Kidney tubule cell (primary cell): ENCODE measurements around the gene MXD1.
"Not testable (repeated sequence)": the region's sequence is repeated elsewhere in the genome, so short reads cannot be mapped to it uniquely, and the experiment has no call there.

Experiments
- DNase-seq: peaks from one replicate; pipeline ENCODE4 v3.0.0-alpha.2; 2018; ENCODE audit warnings: low spot score

Gene MXD1

DNA sequence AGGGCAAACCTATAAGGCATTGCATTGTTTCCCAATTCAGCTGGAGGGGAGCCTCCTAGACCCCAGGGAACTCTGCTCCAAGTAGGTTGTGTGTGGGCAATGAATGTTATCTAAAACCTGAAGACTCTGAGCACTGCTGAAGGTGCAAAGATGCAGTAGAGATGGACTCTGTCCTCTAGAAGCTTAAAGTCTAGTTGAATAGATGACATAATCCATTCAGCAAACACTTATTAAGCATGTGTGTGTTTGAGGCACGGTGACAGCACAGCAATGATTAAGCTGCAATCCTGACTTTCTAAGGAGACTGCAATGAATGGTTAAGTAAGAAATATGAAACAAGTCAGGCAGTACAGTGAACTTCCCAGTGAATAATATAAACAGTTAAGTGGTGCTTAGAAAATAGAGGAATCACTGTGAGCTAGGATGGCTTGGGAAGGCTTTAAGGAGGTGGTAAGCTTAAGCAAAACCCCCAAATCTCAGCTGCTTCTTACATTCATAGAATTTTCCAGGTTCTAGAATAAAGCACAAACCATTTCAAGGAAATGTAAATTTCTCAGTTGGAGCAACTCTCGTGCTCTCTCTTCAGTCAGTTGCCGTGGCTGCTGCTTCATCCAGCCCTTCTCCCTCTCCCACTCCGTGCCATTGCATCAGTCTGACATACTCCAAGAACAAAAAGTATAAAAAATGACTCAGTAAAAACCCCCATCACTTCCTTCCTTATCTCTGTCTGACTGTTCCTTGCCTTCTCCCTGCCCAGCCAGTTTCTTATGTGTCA, 19.1 kb downstream of the MXD1 start:
- DNase-seq, result peak; percentile 85

DNA sequence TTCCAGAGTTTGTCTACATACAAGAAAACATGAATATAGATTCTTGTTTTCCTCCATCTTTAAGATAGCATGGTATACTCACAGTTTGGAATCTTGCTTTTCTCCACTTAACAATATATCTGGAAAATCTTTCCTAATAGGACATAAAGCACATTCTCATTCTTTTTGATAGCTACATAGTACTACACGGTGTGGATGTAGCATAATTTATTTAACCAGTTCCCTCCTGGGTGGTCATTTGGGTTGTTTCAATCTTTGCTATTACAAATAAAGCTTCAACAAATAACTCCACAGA, 19.7 kb downstream of the MXD1 start:
- DNase-seq, result no peak

GRCh38 chr2:69935011-69935410, 20.1 kb downstream of the MXD1 start:
- DNase-seq, result no peak

- peak; percentile 36 for DNase-seq
These were observed 22.0 kb downstream of the MXD1 start for GRCh38 chr2:69936906-69937305.

- no peak for DNase-seq
These were observed 23.1 kb downstream of the MXD1 start for GRCh38 chr2:69937968-69938367.

DNA sequence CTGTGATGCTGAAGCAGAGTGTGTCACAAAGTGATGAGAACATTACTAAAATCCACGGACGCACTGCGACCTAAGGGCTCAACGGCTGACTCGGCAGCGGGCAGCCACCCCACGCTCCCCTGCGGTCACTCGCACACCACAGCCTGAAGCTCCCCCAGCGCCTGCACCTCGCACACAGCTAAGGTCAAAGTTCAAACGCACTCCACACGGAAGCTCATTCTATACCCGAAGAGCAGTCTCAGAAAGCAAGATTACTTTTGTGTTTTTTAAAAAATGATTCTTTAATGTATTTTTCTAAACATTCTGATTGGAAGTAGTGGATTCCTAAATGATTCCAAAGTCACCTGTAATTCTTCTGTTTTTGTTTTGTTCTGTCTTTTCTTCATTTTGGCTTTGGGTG, 24.8 kb downstream of the MXD1 start:
- no peak for DNase-seq

GRCh38 chr2:69940691-69941090, 25.8 kb downstream of the MXD1 start:
- no peak for DNase-seq

DNA sequence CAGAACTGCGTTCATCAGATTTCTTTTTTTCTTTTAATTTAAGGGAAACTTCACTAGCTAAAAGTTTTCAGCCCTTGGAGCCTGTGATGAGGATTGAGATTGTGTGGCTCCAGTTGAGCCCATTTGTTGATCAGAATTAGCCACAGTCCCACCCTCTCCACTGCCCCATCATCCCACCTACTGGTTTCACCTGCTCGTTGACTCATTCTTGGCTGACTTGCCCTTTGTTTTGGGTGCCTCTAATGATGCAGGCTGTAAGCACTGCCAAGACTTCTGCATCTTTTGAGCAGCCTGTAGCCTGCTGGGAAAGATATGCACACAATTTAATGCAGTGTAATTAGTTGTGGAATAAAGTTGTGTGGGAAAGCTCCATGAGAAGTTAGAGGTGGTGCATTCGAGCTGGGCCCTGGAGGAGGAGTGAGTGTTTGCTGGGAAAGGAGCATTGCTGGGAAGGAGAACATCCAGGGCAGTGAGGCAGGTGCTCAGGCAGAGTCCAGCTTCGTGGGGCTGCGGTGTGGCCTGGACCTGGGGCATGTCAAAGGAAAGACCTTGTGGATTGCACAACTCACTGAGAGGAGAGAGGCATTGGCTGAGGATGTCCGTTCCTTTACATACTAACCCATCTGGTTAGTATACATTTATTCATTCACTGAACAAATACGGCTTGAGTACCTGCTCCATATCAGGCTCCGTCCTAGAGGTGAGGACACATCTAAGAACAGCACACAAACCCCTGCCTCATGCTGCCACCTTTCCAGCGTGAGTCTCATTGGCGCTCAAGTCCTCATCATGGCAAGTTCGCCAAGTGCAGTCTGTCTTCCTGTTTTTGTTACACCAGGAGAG, 28.3 kb downstream of the MXD1 start:
- DNase-seq, result no peak

DNA sequence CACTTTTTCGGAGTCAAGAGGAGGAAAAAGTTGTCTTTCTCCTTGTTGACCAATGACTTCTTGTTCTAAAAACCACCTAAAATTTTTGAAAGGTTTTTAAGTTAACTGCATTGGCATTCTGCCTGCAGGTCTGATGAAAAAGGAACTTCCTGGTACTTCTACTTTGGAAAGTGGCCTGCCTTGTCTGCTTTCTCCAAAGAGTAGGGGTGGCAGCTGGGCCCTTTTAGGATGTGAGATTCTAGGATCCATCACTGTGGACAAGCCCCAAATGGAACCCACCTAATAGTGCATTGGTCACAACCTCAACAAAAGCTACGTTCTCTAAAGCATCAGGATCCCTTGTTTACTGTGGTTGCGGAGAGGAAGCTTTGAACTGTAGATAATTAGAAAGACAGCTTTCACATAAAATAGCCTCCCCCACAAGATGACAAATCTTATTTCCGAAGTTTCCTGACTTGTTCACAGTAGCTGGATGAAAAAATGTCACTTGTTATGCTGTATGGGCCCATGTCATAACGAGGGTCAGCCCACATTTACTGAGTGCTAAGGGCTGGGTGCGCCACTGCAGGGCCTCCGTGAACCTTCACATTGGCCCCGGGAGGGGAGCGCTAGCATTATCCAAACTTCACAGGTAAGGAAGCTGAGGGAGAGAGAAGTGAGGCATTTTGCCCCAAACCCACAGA, 29.1 kb downstream of the MXD1 start:
- DNase-seq, result no peak

DNA sequence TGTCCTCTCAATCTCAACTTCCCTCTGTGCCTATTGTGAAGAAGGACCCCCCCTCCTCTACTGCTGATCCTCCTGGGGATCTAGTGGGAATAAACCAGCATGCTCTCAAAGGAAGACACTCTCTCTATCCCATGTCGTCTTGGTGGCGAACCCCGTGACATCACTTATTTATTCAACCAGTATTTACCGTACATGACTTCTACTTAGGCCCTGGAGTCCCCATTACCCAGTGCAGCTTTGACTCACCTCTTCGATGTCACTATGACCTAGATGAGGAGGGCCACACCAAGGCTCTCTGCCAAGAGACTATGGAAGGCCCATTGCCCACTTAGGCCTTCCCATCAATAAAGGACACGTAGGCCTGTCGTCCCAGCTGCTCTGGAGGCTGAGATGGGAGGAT, 29.8 kb downstream of the MXD1 start:
- DNase-seq, result no peak

GRCh38 chr2:69945441-69945840, 30.5 kb downstream of the MXD1 start:
- no peak for DNase-seq

DNA sequence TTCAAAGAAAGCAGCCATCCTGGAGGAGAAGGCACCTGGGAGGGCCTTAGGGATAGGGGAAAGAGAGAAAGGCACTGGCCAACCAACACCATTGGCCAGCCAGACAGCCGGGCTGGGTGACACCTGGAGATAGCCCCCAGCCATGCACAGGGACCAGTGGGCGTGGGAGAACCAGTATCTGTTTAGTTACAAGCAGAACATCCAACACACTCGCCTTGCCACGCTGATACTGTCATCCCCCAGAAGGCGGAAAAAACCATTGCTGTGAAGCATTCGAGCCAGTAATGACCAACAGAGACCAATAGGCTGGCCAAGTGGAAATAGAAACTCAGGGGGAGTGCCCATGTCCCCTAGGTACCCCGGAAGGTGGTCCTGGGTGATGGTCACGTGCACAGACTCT, 31.0 kb downstream of the MXD1 start:
- no peak for DNase-seq

GRCh38 chr2:69946351-69947324, 31.7 kb downstream of the MXD1 start:
- peak; percentile 72 for DNase-seq

- no peak for DNase-seq
These were observed 32.5 kb downstream of the MXD1 start for GRCh38 chr2:69947325-69947931.

DNA sequence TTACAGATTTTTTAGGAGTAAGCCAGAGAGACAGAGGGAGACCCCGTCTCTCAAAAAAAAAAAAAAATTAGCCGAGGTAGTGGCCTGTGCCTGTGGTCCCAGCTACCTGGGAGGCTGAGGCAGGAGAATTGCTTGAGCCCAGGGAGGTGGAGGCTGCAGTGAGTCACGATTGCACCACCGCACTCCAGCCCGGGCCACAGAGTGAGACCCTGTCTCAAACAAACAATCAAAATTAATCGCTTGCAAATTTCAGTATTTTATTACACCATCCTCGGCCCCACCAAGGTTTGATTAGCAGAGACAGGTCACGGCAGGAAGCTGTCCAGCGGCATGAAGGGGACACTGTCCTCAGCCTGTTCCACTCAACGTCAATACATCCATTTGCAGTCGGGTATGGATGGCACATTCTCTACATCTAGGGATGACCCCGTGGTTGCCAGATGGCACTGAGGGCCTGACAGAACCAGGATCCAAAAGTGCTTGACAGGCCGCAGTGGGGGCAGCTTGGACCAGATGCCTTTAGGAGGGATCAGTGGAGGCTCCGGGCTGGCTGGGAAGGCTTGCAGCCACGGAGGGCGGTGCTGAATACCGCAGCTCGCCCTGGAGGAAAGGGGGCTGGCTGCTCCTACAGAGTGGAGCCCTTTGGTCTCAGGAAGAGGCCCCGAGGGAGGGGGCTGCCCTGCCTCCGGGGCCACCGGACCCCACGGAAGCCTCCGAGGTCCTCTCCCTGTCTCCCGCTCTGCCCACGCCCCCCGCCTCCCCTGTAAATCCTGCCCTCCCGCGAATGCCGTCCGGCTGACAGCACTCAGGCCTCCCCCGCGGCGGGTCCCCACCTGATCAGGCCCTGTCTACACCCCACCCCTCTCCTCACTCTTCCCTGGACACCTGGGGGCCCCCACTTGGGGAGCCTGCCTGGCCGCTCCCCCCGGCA, 33.4 kb downstream of the MXD1 start:
- no peak for DNase-seq

DNA sequence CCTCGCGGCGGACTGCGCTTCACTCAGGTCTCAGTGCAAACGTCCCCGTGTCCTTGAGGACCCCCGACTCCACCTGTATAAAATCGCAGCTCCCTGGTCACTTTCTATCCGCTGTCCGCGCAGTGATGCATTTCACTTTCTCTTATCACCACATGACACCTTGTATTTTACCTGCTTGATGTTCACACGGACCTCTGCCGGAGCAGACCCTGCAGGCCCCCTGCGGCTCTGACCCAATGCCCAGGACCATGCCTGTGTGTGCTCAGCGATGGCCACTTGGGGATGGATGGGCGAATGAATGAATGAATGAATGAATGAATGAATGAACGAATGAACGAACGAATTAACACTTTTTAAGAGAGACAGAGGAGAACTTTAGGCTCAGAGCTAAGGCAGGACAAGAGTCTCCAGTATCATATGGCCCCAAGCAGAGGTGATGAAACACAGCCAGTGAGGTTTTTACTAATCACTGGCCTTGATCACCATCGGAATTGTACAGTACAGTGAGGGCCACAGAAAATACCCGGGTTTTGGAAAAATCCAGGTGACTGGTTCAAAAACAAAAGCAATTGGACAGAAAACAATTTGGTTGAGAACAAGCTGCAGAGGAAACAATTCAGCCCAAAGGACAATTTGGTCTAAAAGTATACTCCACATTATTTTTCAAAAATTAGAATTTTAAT, 34.2 kb downstream of the MXD1 start:
- DNase-seq, result no peak

DNA sequence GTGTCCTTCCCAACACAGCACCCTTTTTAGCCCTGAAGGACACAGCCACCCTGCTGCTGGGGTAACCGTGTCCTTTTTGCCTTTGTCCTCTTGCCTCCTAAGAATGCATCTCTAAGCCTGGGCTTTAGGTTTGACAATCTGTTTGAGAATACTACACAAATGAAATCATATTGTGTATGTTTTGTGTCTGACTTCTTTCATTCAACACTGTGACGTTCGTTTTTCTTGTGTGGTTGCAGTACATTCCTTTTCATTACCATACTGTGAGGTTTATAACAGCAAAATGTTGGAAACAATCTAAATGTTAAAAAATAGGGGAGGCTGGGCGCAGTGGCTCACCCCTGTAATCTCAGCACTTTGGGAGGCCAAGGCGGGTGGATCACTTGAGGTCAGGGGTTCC, 35.3 kb downstream of the MXD1 start:
- no peak for DNase-seq

DNA sequence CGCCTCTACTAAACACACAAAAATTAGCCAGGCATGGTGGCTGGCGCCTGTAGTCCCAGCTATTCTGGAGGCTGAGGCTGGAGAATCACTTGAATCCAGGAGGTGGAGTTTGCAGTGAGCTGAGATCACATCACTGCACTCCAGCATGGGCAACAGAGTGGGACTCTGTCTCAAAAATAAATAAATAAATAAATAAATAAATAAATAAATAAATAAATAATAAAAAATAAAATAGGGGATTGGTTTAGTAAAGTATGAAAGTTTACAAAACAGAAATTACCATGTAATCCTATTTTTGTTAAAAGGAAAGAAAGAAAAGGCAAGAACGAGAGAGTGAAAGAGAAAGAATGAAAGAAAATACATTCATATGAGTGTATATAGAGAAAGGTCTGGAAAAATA, 35.8 kb downstream of the MXD1 start:
- DNase-seq, result not testable (repeated sequence)

DNA sequence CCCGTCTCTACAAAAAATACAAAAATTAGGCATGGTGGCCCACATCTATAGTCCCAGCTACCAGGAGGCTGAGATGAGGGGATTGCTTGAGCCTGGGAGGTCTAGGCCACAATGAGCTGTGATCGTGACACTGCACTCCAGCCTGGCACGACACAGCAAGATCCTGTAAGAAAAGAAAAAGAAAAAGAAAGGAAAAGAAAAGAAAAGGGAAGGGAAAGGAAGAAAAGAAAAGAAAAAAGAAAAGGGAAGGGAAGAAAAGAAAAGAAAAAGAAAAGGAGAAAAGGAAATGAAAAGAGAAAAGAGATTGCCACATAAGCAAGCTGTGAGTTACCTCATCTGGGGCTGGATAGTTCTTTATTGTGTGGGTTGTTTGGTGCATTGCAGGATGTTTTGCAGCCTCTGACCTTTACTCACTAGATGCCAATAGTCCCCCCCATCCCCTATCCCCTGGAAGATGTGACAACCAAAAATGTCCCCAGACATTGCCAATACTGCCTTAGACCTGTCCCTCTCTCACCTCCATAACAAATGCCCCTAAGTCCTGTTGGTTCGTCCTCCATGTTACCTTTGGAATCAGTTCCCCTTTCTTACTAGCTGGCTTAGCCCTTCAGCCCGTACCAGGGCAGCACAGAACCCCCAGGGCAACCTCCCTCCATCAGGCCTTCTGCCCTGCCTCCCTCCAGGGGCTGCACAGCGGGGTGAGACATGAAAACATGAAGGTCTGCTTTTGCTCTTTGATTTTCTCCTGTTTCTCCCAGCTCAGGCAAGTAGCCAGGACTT, 37.6 kb downstream of the MXD1 start:
- no peak for DNase-seq
